Measurements from ENCODE around the gene MAP3K4.
"Not testable (repeated sequence)": the region's sequence is repeated elsewhere in the genome, so short reads cannot be mapped to it uniquely, and the experiment has no call there.

Gene MAP3K4

GRCh38 chr6:160972594-160972993 lies 19.0 kb upstream of the MAP3K4 start:
- DNase-seq: not testable (repeated sequence)

GRCh38 chr6:160973311-160974250 lies 18.0 kb upstream of the MAP3K4 start:
- DNase-seq: no peak

- no peak for DNase-seq
Measured at GRCh38 chr6:160974304-160974771, 17.2 kb upstream of the MAP3K4 start.

- no peak for DNase-seq
Measured at GRCh38 chr6:160975162-160975561, 16.4 kb upstream of the MAP3K4 start.

- DNase-seq: not testable (repeated sequence)
Measured at GRCh38 chr6:160975961-160976360, 15.6 kb upstream of the MAP3K4 start.

GRCh38 chr6:160978141-160978901 lies 13.2 kb upstream of the MAP3K4 start:
- no peak for DNase-seq

- DNase-seq: no peak
Measured at GRCh38 chr6:160979061-160979708, 12.4 kb upstream of the MAP3K4 start.

GRCh38 chr6:160983377-160983948 lies 8.1 kb upstream of the MAP3K4 start:
- DNase-seq: not testable (repeated sequence)

- DNase-seq: no peak
Measured at GRCh38 chr6:160986851-160987250, 4.7 kb upstream of the MAP3K4 start.

GRCh38 chr6:160987265-160987664 lies 4.3 kb upstream of the MAP3K4 start:
- no peak for DNase-seq

GRCh38 chr6:160990847-160991405 lies 643 bp upstream of the MAP3K4 start:
- DNase-seq: no peak

- DNase-seq: peak; percentile 38
Measured at GRCh38 chr6:160992061-160992979, 751 bp downstream of the MAP3K4 start.

GRCh38 chr6:160992980-160993314 lies 1.4 kb downstream of the MAP3K4 start:
- no peak for DNase-seq

- no peak for DNase-seq
Measured at GRCh38 chr6:160995271-160995670, 3.7 kb downstream of the MAP3K4 start.

GRCh38 chr6:160996131-160996601 lies 4.6 kb downstream of the MAP3K4 start:
- DNase-seq: no peak

GRCh38 chr6:160998217-160998616 lies 6.6 kb downstream of the MAP3K4 start:
- no peak for DNase-seq

- DNase-seq: no peak
Measured at GRCh38 chr6:160998766-160999165, 7.2 kb downstream of the MAP3K4 start.

- DNase-seq: no peak
Measured at GRCh38 chr6:160999516-160999915, 7.9 kb downstream of the MAP3K4 start.

- DNase-seq: no peak
Measured at GRCh38 chr6:161000632-161001031, 9.1 kb downstream of the MAP3K4 start.

- DNase-seq: no peak
Measured at GRCh38 chr6:161001421-161001820, 9.9 kb downstream of the MAP3K4 start.

- DNase-seq: no peak
Measured at GRCh38 chr6:161003336-161003735, 11.8 kb downstream of the MAP3K4 start.

Measured in stimulated activated CD4-positive, alpha-beta T cell treated with anti-CD3 and anti-CD28 coated beads, Interleukin-1b, Interleukin-23, amount 100 ng/mL, for 48 hours (primary cell).